Astrocyte (in vitro differentiated cells and primary cell): ENCODE results near the gene RAPGEF6. TPM values are rescaled to one million over a fixed set of nuclear protein-coding genes. Genes with fewer than 3 reads are reported as not detected.

Source experiments
- DNase-seq: peaks from one replicate; pipeline ENCODE4 v3.0.0-alpha.2; 2010; ENCODE audit warnings: low read depth
- FAIRE-seq: peaks from 2 replicates; lab custom pipeline; 2011; peaks lifted over from hg19 to GRCh38; lab: Jason Lieb, UNC
- H2AFZ ChIP-seq: 2 replicates; pipeline ENCODE4 v1.6.0; 2012; ENCODE audit warnings: low read depth, low read length, inconsistent platforms
- H3K27ac ChIP-seq: 2 replicates; pipeline ENCODE4 v1.5.1; 2011; ENCODE audit warnings: low read depth, low read length, inconsistent platforms
- H3K27me3 ChIP-seq: 2 replicates; pipeline ENCODE4 v1.6.0; 2011; ENCODE audit warnings: low read length, inconsistent platforms; ENCODE audit not compliant: insufficient read depth
- H3K36me3 ChIP-seq: 2 replicates; pipeline ENCODE4 v1.5.1; 2011; ENCODE audit warnings: low read length, inconsistent platforms; ENCODE audit not compliant: insufficient read depth
- H3K4me1 ChIP-seq: 2 replicates; pipeline ENCODE4 v1.5.1; 2011; ENCODE audit warnings: low read length, inconsistent platforms; ENCODE audit not compliant: insufficient read depth
- H3K4me2 ChIP-seq: 2 replicates; pipeline ENCODE4 v1.6.0; 2012; ENCODE audit warnings: low read length, inconsistent platforms
- H3K4me3 ChIP-seq: 2 replicates; pipeline ENCODE4 v1.5.1; 2011; ENCODE audit warnings: low read depth, mild to moderate bottlenecking, low read length, inconsistent platforms; ENCODE audit not compliant: insufficient read depth
- H3K79me2 ChIP-seq: 2 replicates; pipeline ENCODE4 v1.6.0; 2012; ENCODE audit warnings: mild to moderate bottlenecking, low read length, inconsistent platforms; ENCODE audit not compliant: insufficient read depth
- H3K9ac ChIP-seq: 2 replicates; pipeline ENCODE4 v1.6.0; 2012; ENCODE audit warnings: mild to moderate bottlenecking, low read length, inconsistent platforms
- H3K9me3 ChIP-seq: 2 replicates; pipeline ENCODE4 v1.5.1; 2012; ENCODE audit warnings: low read depth, mild to moderate bottlenecking, low read length, inconsistent platforms; ENCODE audit not compliant: insufficient read depth
- H4K20me1 ChIP-seq: 2 replicates; pipeline ENCODE4 v1.6.0; 2012; ENCODE audit warnings: low read length, inconsistent platforms; ENCODE audit not compliant: insufficient read depth
- H3K27ac Mint-ChIP-seq: one replicate; pipeline ENCODE4 v1.8.0; 2021; ENCODE audit warnings: mild to moderate bottlenecking, mixed read lengths; ENCODE audit not compliant: unreplicated experiment
- H3K27me3 Mint-ChIP-seq: one replicate; pipeline ENCODE4 v1.8.0; 2021; ENCODE audit warnings: low read depth, mixed read lengths; ENCODE audit not compliant: unreplicated experiment
- H3K36me3 Mint-ChIP-seq: one replicate; pipeline ENCODE4 v1.8.0; 2021; ENCODE audit warnings: low read depth, mixed read lengths; ENCODE audit not compliant: unreplicated experiment
- H3K4me1 Mint-ChIP-seq: one replicate; pipeline ENCODE4 v1.8.0; 2021; ENCODE audit warnings: low read depth, mixed read lengths; ENCODE audit not compliant: unreplicated experiment
- H3K4me3 Mint-ChIP-seq: one replicate; pipeline ENCODE4 v1.8.0; 2021; ENCODE audit warnings: mild to moderate bottlenecking, moderate library complexity, mixed read lengths; ENCODE audit not compliant: unreplicated experiment
- H3K9me3 Mint-ChIP-seq: one replicate; pipeline ENCODE4 v1.8.0; 2021; ENCODE audit warnings: mild to moderate bottlenecking, mixed read lengths; ENCODE audit not compliant: unreplicated experiment
- EZH2 ChIP-seq: IDR thresholded peaks from 2 replicates; pipeline ENCODE4 v1.6.1; 2012; ENCODE audit warnings: mild to moderate bottlenecking, low read length, inconsistent platforms; ENCODE audit not compliant: insufficient read depth
- total RNA-seq: library from RNA; stranded (reverse); gene quantifications from 2 replicates; pipeline ENCODE4 v1.2.1, GENCODE V29; 2021
- TF ChIP-seq, protein P1 (sequence below): IDR thresholded peaks from 2 replicates; pipeline ENCODE4 v1.5.1; 2011; ENCODE audit warnings: low read depth, mild to moderate bottlenecking, inconsistent platforms, low read length, moderate library complexity; ENCODE audit not compliant: insufficient read depth

The RAPGEF6 gene
- total RNA-seq, 1 donor from 2014 or later, result 14.9 TPM

- Mint-ChIP-seq H3K4me1 (peaks cover 10% of the 10 kb centered on the region), H3K4me3 (no peak overlapping the region), H3K27ac (no peak overlapping the region), H3K36me3 (no peaks in the 10 kb centered on the region), H3K27me3 (no peaks in the 10 kb centered on the region), H3K9me3 (no peaks in the 10 kb centered on the region)
- Histone ChIP-seq H2AFZ (no peak overlapping the region), H3K27ac (no peak overlapping the region), H3K9ac (no peak overlapping the region), H3K36me3 (no peaks in the 10 kb centered on the region), H3K4me3 (no peak overlapping the region), H3K9me3 (no peaks in the 10 kb centered on the region), H3K4me1 (peaks cover 8% of the 10 kb centered on the region), H3K4me2 (peak overlapping the region; percentile 17), H4K20me1 (no peaks in the 10 kb centered on the region), H3K27me3 (no peaks in the 10 kb centered on the region), H3K79me2 (no peaks in the 10 kb centered on the region)
- no peak for DNase-seq
- TF ChIP-seq EZH2, result no peak
- TF ChIP-seq, protein P1, sequence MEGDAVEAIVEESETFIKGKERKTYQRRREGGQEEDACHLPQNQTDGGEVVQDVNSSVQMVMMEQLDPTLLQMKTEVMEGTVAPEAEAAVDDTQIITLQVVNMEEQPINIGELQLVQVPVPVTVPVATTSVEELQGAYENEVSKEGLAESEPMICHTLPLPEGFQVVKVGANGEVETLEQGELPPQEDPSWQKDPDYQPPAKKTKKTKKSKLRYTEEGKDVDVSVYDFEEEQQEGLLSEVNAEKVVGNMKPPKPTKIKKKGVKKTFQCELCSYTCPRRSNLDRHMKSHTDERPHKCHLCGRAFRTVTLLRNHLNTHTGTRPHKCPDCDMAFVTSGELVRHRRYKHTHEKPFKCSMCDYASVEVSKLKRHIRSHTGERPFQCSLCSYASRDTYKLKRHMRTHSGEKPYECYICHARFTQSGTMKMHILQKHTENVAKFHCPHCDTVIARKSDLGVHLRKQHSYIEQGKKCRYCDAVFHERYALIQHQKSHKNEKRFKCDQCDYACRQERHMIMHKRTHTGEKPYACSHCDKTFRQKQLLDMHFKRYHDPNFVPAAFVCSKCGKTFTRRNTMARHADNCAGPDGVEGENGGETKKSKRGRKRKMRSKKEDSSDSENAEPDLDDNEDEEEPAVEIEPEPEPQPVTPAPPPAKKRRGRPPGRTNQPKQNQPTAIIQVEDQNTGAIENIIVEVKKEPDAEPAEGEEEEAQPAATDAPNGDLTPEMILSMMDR, result no peak
- FAIRE-seq, result no peak
Measured at GRCh38 chr5:131548176-131548575, 86.9 kb downstream of the RAPGEF6 start.

GRCh38 chr5:131545845-131546244, 89.2 kb downstream of the RAPGEF6 start:
- peaks cover 10% of the 10 kb centered on the region for H3K4me1 Mint-ChIP-seq
- no peaks in the 10 kb centered on the region for H3K9me3 ChIP-seq
- TF ChIP-seq, protein P1, result no peak
- no peak for TF ChIP-seq EZH2
- no peaks in the 10 kb centered on the region for H3K27me3 ChIP-seq
- H2AFZ ChIP-seq, result no peak overlapping the region
- H3K27ac ChIP-seq, result peak overlapping the region; percentile 68
- no peak overlapping the region for H3K9ac ChIP-seq
- H3K4me3 Mint-ChIP-seq, result no peak overlapping the region
- no peaks in the 10 kb centered on the region for H3K27me3 Mint-ChIP-seq
- H3K79me2 ChIP-seq, result no peaks in the 10 kb centered on the region
- H3K4me2 ChIP-seq, result peak overlapping the region; percentile 42
- H3K9me3 Mint-ChIP-seq, result no peaks in the 10 kb centered on the region
- no peaks in the 10 kb centered on the region for H3K36me3 Mint-ChIP-seq
- H4K20me1 ChIP-seq, result no peaks in the 10 kb centered on the region
- H3K27ac Mint-ChIP-seq, result peak overlapping the region; percentile 50
- H3K36me3 ChIP-seq, result no peaks in the 10 kb centered on the region
- FAIRE-seq (peak; percentile 97), DNase-seq (peak; percentile 65)
- H3K4me1 ChIP-seq, result peaks cover 11% of the 10 kb centered on the region
- no peak overlapping the region for H3K4me3 ChIP-seq

- TF ChIP-seq, protein P1, result no peak
- no peak for TF ChIP-seq EZH2
- H3K36me3 ChIP-seq, result no peaks in the 10 kb centered on the region
Measured at GRCh38 chr5:131542723-131543122, 92.3 kb downstream of the RAPGEF6 start.

More at GRCh38 chr5:131542723-131543122, 92.3 kb downstream of the RAPGEF6 start:
- no peaks in the 10 kb centered on the region for H4K20me1 ChIP-seq
- H3K4me1 ChIP-seq, result peaks cover 14% of the 10 kb centered on the region
- no peak overlapping the region for H2AFZ ChIP-seq
- H3K36me3 Mint-ChIP-seq, result peaks cover 2% of the 10 kb centered on the region
- FAIRE-seq (no peak), DNase-seq (no peak)
- H3K27ac ChIP-seq, result no peak overlapping the region
- H3K4me3 ChIP-seq, result no peak overlapping the region
- H3K9me3 ChIP-seq, result no peaks in the 10 kb centered on the region
- no peaks in the 10 kb centered on the region for H3K27me3 Mint-ChIP-seq
- no peaks in the 10 kb centered on the region for H3K27me3 ChIP-seq
- H3K4me1 Mint-ChIP-seq, result peaks cover 10% of the 10 kb centered on the region
- no peak overlapping the region for H3K4me2 ChIP-seq
- H3K9me3 Mint-ChIP-seq, result no peaks in the 10 kb centered on the region
- no peak overlapping the region for H3K27ac Mint-ChIP-seq
- H3K4me3 Mint-ChIP-seq, result no peak overlapping the region
- H3K79me2 ChIP-seq, result no peaks in the 10 kb centered on the region
- H3K9ac ChIP-seq, result no peak overlapping the region
